PC-9 (cell line): ENCODE measurements around the gene CLECL1. TPM values are rescaled to one million over a fixed set of nuclear protein-coding genes. Genes with fewer than 3 reads are reported as not detected.

Source experiments
- BruUV-seq: library from RNA; stranded (reverse); fragments of 400-500 nt; replicated peaks from 2 replicates; lab custom pipeline; 2021; lab: Mats Ljungman, UMichigan
- CTCF ChIA-PET: fragments of 300-600 bp; sonication (Branson Sonifier 250); formaldehyde crosslinking; loops from one replicate; lab custom pipeline; 2022; ENCODE audit warnings: antibody characterized with exemption; lab: Charles Lee
- POLR2A ChIA-PET: fragments of 300-600 bp; sonication (Branson Sonifier 250); formaldehyde crosslinking; loops from one replicate; lab custom pipeline; 2022; ENCODE audit warnings: antibody characterized with exemption; ENCODE audit not compliant: unreplicated experiment; lab: Charles Lee
- DNase-seq, 2 experiments: peaks; one replicate each; pipeline versions ENCODE4 v3.0.0 to v3.0.0-alpha.2; 2015 to 2022; ENCODE audit warnings: mixed read lengths in 1 of 2
- H2AFZ ChIP-seq: fragments of 200-600 bp; sonication (generic); 2 replicates; pipeline ENCODE4 v1.8.1; 2017; ENCODE audit warnings: antibody characterized with exemption
- H3F3A ChIP-seq: fragments of 200-600 bp; sonication (generic); 2 replicates; pipeline ENCODE4 v1.8.1; 2017; ENCODE audit warnings: antibody characterized with exemption, mild to moderate bottlenecking, low read depth; ENCODE audit not compliant: insufficient read depth
- H3K27ac ChIP-seq: fragments of 200-600 bp; sonication (generic); 2 replicates; pipeline ENCODE4 v1.6.1; 2016; ENCODE audit warnings: mixed run types
- H3K27me3 ChIP-seq: fragments of 200-600 bp; sonication (generic); 2 replicates; pipeline ENCODE4 v1.6.1; 2016; ENCODE audit warnings: low read depth, mixed run types; ENCODE audit not compliant: insufficient read depth
- H3K36me3 ChIP-seq: fragments of 200-600 bp; sonication (generic); 2 replicates; pipeline ENCODE4 v1.6.1; 2016; ENCODE audit warnings: low read depth, mixed run types
- H3K4me1 ChIP-seq: fragments of 200-600 bp; sonication (generic); replicated peaks from 2 replicates; pipeline ENCODE4 v1.6.1; 2016; ENCODE audit warnings: mixed run types; ENCODE audit not compliant: insufficient read depth
- H3K4me2 ChIP-seq: fragments of 200-600 bp; sonication (generic); 2 replicates; pipeline ENCODE4 v1.6.1; 2017; ENCODE audit warnings: mixed run types
- H3K4me3 ChIP-seq: fragments of 200-600 bp; sonication (generic); 2 replicates; pipeline ENCODE4 v1.6.1; 2016; ENCODE audit warnings: mixed run types
- H3K79me2 ChIP-seq: fragments of 200-600 bp; sonication (generic); 2 replicates; pipeline ENCODE4 v1.6.1; 2017; ENCODE audit warnings: low read depth, mixed run types
- H3K9me2 ChIP-seq: fragments of 200-600 bp; sonication (generic); 2 replicates; pipeline ENCODE4 v1.8.1; 2017; ENCODE audit warnings: mild to moderate bottlenecking; ENCODE audit not compliant: insufficient read depth
- H3K9me3 ChIP-seq: fragments of 200-600 bp; sonication (generic); 2 replicates; pipeline ENCODE4 v1.8.1; 2016; ENCODE audit warnings: low read depth; ENCODE audit not compliant: insufficient read depth
- H4K20me1 ChIP-seq: fragments of 200-600 bp; sonication (generic); 2 replicates; pipeline ENCODE4 v1.8.1; 2017; ENCODE audit not compliant: insufficient read depth
- CTCF ChIP-seq: fragments of 200-600 bp; sonication (generic); conservative IDR thresholded peaks from 2 replicates; pipeline ENCODE4 v1.6.1; 2017; ENCODE audit warnings: mixed run types, antibody characterized with exemption, mild to moderate bottlenecking, moderate library complexity
- EZH2 ChIP-seq: fragments of 200-600 bp; sonication (generic); IDR thresholded peaks from 2 replicates; pipeline ENCODE4 v1.8.0; 2017; ENCODE audit warnings: antibody characterized with exemption, low read depth
- intact Hi-C: fragments of 100-400 bp; cut with micrococcal nuclease; formaldehyde crosslinking; loops from one replicate; pipeline ENCODE4 v1.10.0; 2022; ENCODE audit not compliant: unreplicated experiment
- total RNA-seq: library from RNA; stranded (reverse); gene quantifications from 2 replicates; pipeline ENCODE4 v1.2.3, GENCODE V29; 2021

CLECL1 gene
- total RNA-seq, 1 experiment from 2014 or later, result not detected

DNA sequence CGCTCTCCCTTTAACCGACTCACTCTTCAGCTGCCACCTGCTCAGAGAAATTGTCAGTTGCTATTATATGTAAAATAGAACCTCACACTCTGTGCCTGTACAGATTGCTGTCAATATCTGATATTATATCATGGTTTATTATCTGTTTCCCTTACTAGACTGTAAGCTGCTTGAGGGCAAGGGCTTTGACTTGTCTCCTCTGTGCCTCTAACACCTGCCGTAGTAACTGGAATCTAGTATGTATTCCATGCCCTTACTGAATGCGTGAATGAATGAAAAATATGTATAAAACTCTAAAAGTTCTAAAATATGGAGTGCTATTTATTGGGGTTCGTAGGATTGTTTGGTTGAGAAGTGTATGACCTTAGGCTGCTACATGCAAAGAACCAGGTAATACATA lies 29.5 kb upstream of the CLECL1 start:
- POLR2A ChIA-PET, result interaction anchor here (0.6 kb wide), 1 partner anchor 63 kb away, joined by 5 read pairs; no protein-coding TSS in a partner anchor
- TF ChIP-seq EZH2, result no peak
- no peak for TF ChIP-seq CTCF
- H3K27ac ChIP-seq, result no peak overlapping the region
- no peak overlapping the region for H3K4me3 ChIP-seq
- no peaks in the 10 kb centered on the region for H3K9me2 ChIP-seq
- no TSS peak for BruUV-seq
- intact Hi-C loops, result no loop called here
- H3K27me3 ChIP-seq, result no peaks in the 10 kb centered on the region
- no peak for DNase-seq
- H3K4me1 ChIP-seq, result no peaks in the 10 kb centered on the region
- no peak overlapping the region for H3K4me2 ChIP-seq
- CTCF ChIA-PET, result interaction anchor here (1.2 kb wide), 1 partner anchor 13 kb away, joined by 3 read pairs; no protein-coding TSS in a partner anchor
- H3K79me2 ChIP-seq, result no peaks in the 10 kb centered on the region
- no peak overlapping the region for H2AFZ ChIP-seq
- no peaks in the 10 kb centered on the region; the same call in 1 of the 2 replicates for H3K9me3 ChIP-seq
- no peaks in the 10 kb centered on the region for H4K20me1 ChIP-seq
- H3K36me3 ChIP-seq, result no peaks in the 10 kb centered on the region
- no peaks in the 10 kb centered on the region for H3F3A ChIP-seq

DNA sequence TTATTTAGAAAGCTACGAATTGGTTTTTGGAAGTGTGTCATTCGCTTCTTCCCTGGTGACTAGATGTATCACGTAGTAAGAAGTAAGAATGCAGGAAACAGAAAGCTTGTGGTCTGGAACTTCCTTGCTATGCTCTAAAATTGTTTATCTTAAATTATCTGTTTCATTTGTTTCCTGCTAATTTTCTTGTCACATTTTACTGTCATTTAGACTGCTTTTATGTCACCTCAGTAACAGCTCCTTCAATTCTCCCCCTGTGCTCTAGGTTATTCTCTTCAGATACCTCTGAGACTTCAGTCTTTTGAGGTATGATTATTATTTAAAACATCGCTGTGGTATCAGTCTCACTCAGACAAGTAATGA lies 28.5 kb upstream of the CLECL1 start:
- CTCF ChIA-PET, result interaction anchor here (0.5 to 1.2 kb wide), 2 partner anchors 12 to 29 kb away, joined by 3 to 4 read pairs; no protein-coding TSS in a partner anchor
- H3K9me3 ChIP-seq, result no peaks in the 10 kb centered on the region; the same call in 1 of the 2 replicates
- no peak overlapping the region for H3K4me3 ChIP-seq
- H3F3A ChIP-seq, result no peaks in the 10 kb centered on the region
- H2AFZ ChIP-seq, result no peak overlapping the region
- H3K27ac ChIP-seq, result no peak overlapping the region
- no peak for DNase-seq
- TF ChIP-seq EZH2, result no peak
- TF ChIP-seq CTCF, result no peak
- POLR2A ChIA-PET, result interaction anchor here (0.6 kb wide), 1 partner anchor 80 kb away, joined by 8 read pairs; no protein-coding TSS in a partner anchor
- no peaks in the 10 kb centered on the region for H3K27me3 ChIP-seq
- no peaks in the 10 kb centered on the region for H3K4me1 ChIP-seq
- no peaks in the 10 kb centered on the region for H3K36me3 ChIP-seq
- intact Hi-C loops, result no loop called here
- no peak overlapping the region for H3K4me2 ChIP-seq
- no peaks in the 10 kb centered on the region for H4K20me1 ChIP-seq
- BruUV-seq, result no TSS peak
- no peaks in the 10 kb centered on the region for H3K79me2 ChIP-seq
- no peaks in the 10 kb centered on the region for H3K9me2 ChIP-seq

- Histone ChIP-seq H3K4me2 (no peak within 1 kb of the TSS), H4K20me1 (no peaks in the 10 kb centered on the region), H3K4me3 (no peak within 1 kb of the TSS), H3K79me2 (no peaks in the 10 kb centered on the region), H2AFZ (no peak within 1 kb of the TSS), H3K4me1 (no peaks in the 10 kb centered on the region), H3K9me2 (no peaks in the 10 kb centered on the region), H3K27me3 (no peaks in the 10 kb centered on the region), H3K27ac (no peak within 1 kb of the TSS), H3K9me3 (no peaks in the 10 kb centered on the region; the same call in 1 of the 2 replicates), H3F3A (no peaks in the 10 kb centered on the region), H3K36me3 (no peaks in the 10 kb centered on the region)
- no peak for TF ChIP-seq EZH2
- TF ChIP-seq CTCF, result no peak
- POLR2A ChIA-PET, result interaction anchor here (0.6 kb wide), 1 partner anchor 80 kb away, joined by 8 read pairs; no protein-coding TSS in a partner anchor
- CTCF ChIA-PET, result interaction anchor here (1.2 kb wide), 1 partner anchor 11 kb away, joined by 3 read pairs; no protein-coding TSS in a partner anchor
- BruUV-seq, result no TSS peak
- no peak for DNase-seq
- intact Hi-C loops, result no loop called here
Observed at GRCh38 chr12:9760699-9761418, 28.0 kb upstream of the CLECL1 start, which contains the start of gene CD69. CD69 (minus strand) TSS chr12:9760901; CDS start chr12:9760820, 81 bp downstream.
